Common myeloid progenitor, CD34-positive (primary cell): ENCODE measurements around the gene SLIT3.

Experiments
- CTCF ChIA-PET: fragments of 350-600 bp; sonication (Branson Sonifier 250); formaldehyde crosslinking; loops from one replicate; lab custom pipeline; 2021; ENCODE audit warnings: antibody characterized with exemption; lab: Charles Lee
- POLR2A ChIA-PET: fragments of 350-600 bp; sonication (Branson Sonifier 250); formaldehyde crosslinking; loops from one replicate; lab custom pipeline; 2021; ENCODE audit warnings: antibody characterized with exemption; lab: Charles Lee
- DNase-seq, 3 donors: peaks; one replicate each; pipeline versions ENCODE4 v3.0.0 to v3.0.0-alpha.2; 2013
- H3K27ac ChIP-seq, 2 experiments: 1 replicate in 1 of 2; 2 replicates in 1 of 2; pipeline ENCODE4 v1.7.0; 2013; ENCODE audit warnings: inconsistent platforms in 2 of 2, low read length in 2 of 2, mild to moderate bottlenecking in 2 of 2, low read depth in 1 of 2, moderate library complexity in 1 of 2; ENCODE audit not compliant: severe bottlenecking in 2 of 2, insufficient read depth in 1 of 2, poor library complexity in 1 of 2
- H3K27me3 ChIP-seq, 5 experiments: replicated peaks in 2 of 5; 1 replicate in 3 of 5; 2 replicates in 2 of 5; pipeline versions ENCODE4 v1.6.1 to v1.7.0; 2013; ENCODE audit warnings: low read length in 4 of 5, mild to moderate bottlenecking in 2 of 5, moderate library complexity in 2 of 5, inconsistent platforms in 1 of 5; ENCODE audit not compliant: insufficient read depth in 5 of 5, control insufficient read depth in 4 of 5
- H3K36me3 ChIP-seq, 4 experiments: 1 replicate in 2 of 4; 2 replicates in 2 of 4; pipeline versions ENCODE4 v1.6.1 to v1.7.0; 2013; ENCODE audit warnings: low read length in 3 of 4, control low read depth in 1 of 4, mild to moderate bottlenecking in 1 of 4; ENCODE audit not compliant: control insufficient read depth in 4 of 4, insufficient read depth in 4 of 4
- H3K4me1 ChIP-seq, 4 experiments: 1 replicate in 3 of 4; 2 replicates in 1 of 4; pipeline versions ENCODE4 v1.6.1 to v1.7.1; 2013; ENCODE audit warnings: low read length in 3 of 4, mild to moderate bottlenecking in 3 of 4, control low read depth in 1 of 4, inconsistent platforms in 1 of 4, moderate library complexity in 1 of 4; ENCODE audit not compliant: control insufficient read depth in 4 of 4, insufficient read depth in 4 of 4; ENCODE audit errors: control extremely low read depth in 1 of 4
- H3K4me3 ChIP-seq, 7 experiments: 1 replicate in 4 of 7; 2 replicates in 3 of 7; pipeline versions ENCODE4 v1.5.1 to v1.7.0; 2013; ENCODE audit warnings: mild to moderate bottlenecking in 7 of 7, low read length in 6 of 7, moderate library complexity in 6 of 7, inconsistent platforms in 2 of 7, low read depth in 2 of 7, control low read depth in 1 of 7; ENCODE audit not compliant: insufficient read depth in 4 of 7, control insufficient read depth in 1 of 7; ENCODE audit errors: extremely low read depth in 1 of 7
- H3K9me3 ChIP-seq, 5 experiments: 1 replicate in 4 of 5; 2 replicates in 1 of 5; pipeline versions ENCODE4 v1.6.1 to v1.7.1; 2013; ENCODE audit warnings: low read length in 4 of 5, mild to moderate bottlenecking in 2 of 5, inconsistent platforms in 1 of 5, low read depth in 1 of 5, moderate library complexity in 1 of 5; ENCODE audit not compliant: control insufficient read depth in 4 of 5, insufficient read depth in 2 of 5; ENCODE audit errors: control extremely low read depth in 1 of 5
- WGBS: methylation state at CpG from one replicate; pipeline ENCODE4 v1.1.5; 2013; ENCODE audit not compliant: insufficient coverage; 5-methylcytosine and 5-hydroxymethylcytosine counted together

SLIT3 gene

GRCh38 chr5:168989731-168990505 lies 311.0 kb downstream of the SLIT3 start:
- no peak for DNase-seq
- Histone ChIP-seq H3K27ac (no peak overlapping the region), H3K36me3 (no peaks in the 10 kb centered on the region), H3K27me3 (peaks cover 0 to 15% (median 14%) of the 10 kb centered on the region in 5 experiments), H3K4me1 (no peaks in the 10 kb centered on the region), H3K9me3 (no peaks in the 10 kb centered on the region), H3K4me3 (no peak overlapping the region)
- ChIA-PET POLR2A (no interaction called here), CTCF (interaction anchor here (0.7 to 3.2 kb wide), 3 partner anchors 199 to 592 kb away, joined by 3 to 18 read pairs (median 3); no protein-coding TSS in a partner anchor)
- WGBS = 89% methylated on average over 4 of the region's 8 CpGs

GRCh38 chr5:168988699-168989098 lies 312.2 kb downstream of the SLIT3 start:
- POLR2A ChIA-PET = no interaction called here
- Histone ChIP-seq H3K27me3 (peaks cover 0 to 15% (median 14%) of the 10 kb centered on the region in 5 experiments), H3K4me3 (no peak overlapping the region), H3K36me3 (no peaks in the 10 kb centered on the region), H3K9me3 (no peaks in the 10 kb centered on the region), H3K4me1 (no peaks in the 10 kb centered on the region), H3K27ac (no peak overlapping the region)
- CTCF ChIA-PET = interaction anchor here (1.5 to 3.2 kb wide), 5 partner anchors 9 to 593 kb away, joined by 3 to 18 read pairs (median 8); no protein-coding TSS in a partner anchor
- DNase-seq = no peak
- WGBS = 93% methylated on average over 2 of the region's 2 CpGs

- no peak overlapping the region for H3K27ac ChIP-seq
- ChIA-PET POLR2A (no interaction called here), CTCF (interaction anchor here (0.5 to 3.2 kb wide), 14 partner anchors 8 to 594 kb away, joined by 3 to 18 read pairs (median 4); partner anchors contain the start of gene SLIT3)
- peaks cover 0 to 15% (median 14%) of the 10 kb centered on the region in 5 experiments for H3K27me3 ChIP-seq
- no peaks in the 10 kb centered on the region for H3K9me3 ChIP-seq
- H3K4me1 ChIP-seq = no peaks in the 10 kb centered on the region
- WGBS = 46% methylated on average over 8 of the region's 11 CpGs
- DNase-seq = peak; percentile 47 to 70 (median 55)
- no peak overlapping the region for H3K4me3 ChIP-seq
- no peaks in the 10 kb centered on the region for H3K36me3 ChIP-seq
These were observed 313.2 kb downstream of the SLIT3 start for GRCh38 chr5:168987543-168988300.

- WGBS = 100% methylated on average over 3 of the region's 5 CpGs
- Histone ChIP-seq H3K36me3 (no peaks in the 10 kb centered on the region), H3K4me3 (no peak overlapping the region), H3K27ac (no peak overlapping the region), H3K9me3 (no peaks in the 10 kb centered on the region), H3K4me1 (no peaks in the 10 kb centered on the region), H3K27me3 (peaks cover 0 to 15% (median 14%) of the 10 kb centered on the region in 5 experiments)
- DNase-seq = no peak
- ChIA-PET CTCF (no interaction called here), POLR2A (no interaction called here)
These were observed 315.5 kb downstream of the SLIT3 start for GRCh38 chr5:168985454-168985853.

GRCh38 chr5:168984135-168984675 lies 316.7 kb downstream of the SLIT3 start:
- H3K27ac ChIP-seq = no peak overlapping the region
- ChIA-PET CTCF (interaction anchor here (1.5 kb wide), 1 partner anchor 8 kb away, joined by 3 read pairs; no protein-coding TSS in a partner anchor), POLR2A (no interaction called here)
- no peaks in the 10 kb centered on the region for H3K36me3 ChIP-seq
- no peaks in the 10 kb centered on the region for H3K4me1 ChIP-seq
- no peak overlapping the region for H3K4me3 ChIP-seq
- WGBS = 91% methylated on average over 5 of the region's 5 CpGs
- peaks cover 0 to 13% (median 9%) of the 10 kb centered on the region in 5 experiments for H3K27me3 ChIP-seq
- no peak for DNase-seq
- H3K9me3 ChIP-seq = no peaks in the 10 kb centered on the region

GRCh38 chr5:168979135-168979534 lies 321.8 kb downstream of the SLIT3 start:
- Histone ChIP-seq H3K27ac (no peak overlapping the region), H3K36me3 (no peaks in the 10 kb centered on the region), H3K27me3 (peaks cover 0 to 3% (median 0%) of the 10 kb centered on the region in 5 experiments), H3K9me3 (no peaks in the 10 kb centered on the region), H3K4me3 (no peak overlapping the region), H3K4me1 (no peaks in the 10 kb centered on the region)
- WGBS = 93% methylated on average over 4 of the region's 5 CpGs
- DNase-seq = no peak
- ChIA-PET CTCF (interaction anchor here (0.8 to 2.3 kb wide), 2 partner anchors 8 to 9 kb away, joined by 3 to 10 read pairs; no protein-coding TSS in a partner anchor), POLR2A (no interaction called here)
